ENCODE results near the gene DGKH.

DGKH gene

DNA sequence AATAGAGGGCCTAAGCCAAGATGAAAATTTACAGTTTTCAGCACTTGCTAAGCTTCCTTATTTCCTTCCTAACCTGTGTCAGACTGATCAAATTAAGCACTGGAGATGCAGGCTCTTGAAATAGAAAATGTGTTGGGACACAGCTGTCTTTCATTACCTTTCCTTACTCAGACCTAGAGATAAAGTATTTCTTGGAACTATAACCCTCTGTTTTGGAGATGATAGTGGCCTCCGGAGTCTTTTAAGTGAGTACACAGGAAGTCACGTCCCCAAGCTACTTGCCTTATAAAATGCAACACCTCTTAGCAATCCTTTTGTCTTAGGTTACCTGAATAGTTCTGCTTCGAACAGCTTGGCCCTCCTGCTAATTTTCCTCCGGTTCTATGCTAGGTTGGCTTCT lies 211.1 kb downstream of the DGKH start:
- no peak for DNase-seq (ENCODE audit: low read depth)
- H3K4me3 ChIP-seq (ENCODE audit: low read depth, low read length): no peak overlapping the region

- H3K4me3 ChIP-seq (ENCODE audit: low read depth, low read length): no peak overlapping the region
- DNase-seq (ENCODE audit: low read depth): no peak
These were observed 212.6 kb downstream of the DGKH start for GRCh38 chr13:42260903-42261654.

- no peak for DNase-seq (ENCODE audit: low read depth)
- no peak overlapping the region for H3K4me3 ChIP-seq (ENCODE audit: low read depth, low read length)
These were observed 218.0 kb downstream of the DGKH start for GRCh38 chr13:42266473-42266872.

- no peak for DNase-seq (ENCODE audit: low read depth)
- H3K4me3 ChIP-seq (ENCODE audit: low read depth, low read length): no peak overlapping the region
These were observed 221.9 kb downstream of the DGKH start for GRCh38 chr13:42270160-42270856.

DNA sequence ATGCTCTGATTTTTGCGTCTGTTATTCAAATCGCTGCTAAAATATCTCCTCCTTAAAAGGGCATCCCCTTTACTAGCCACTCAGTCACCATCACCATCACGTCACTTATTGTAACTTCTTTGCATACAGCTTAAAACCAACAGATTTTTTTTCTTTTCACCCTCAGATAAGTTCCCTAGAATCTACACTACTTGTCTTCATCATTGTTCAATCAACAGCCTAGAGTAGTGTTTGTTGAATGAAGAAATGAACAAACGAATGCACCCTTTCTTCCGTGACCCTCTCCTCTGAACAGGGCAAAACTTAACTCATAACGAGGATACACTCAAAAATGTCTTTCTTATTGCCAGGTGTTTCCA lies 222.4 kb downstream of the DGKH start:
- H3K4me3 ChIP-seq (ENCODE audit: low read depth, low read length): peak overlapping the region; percentile 77
- no peak for DNase-seq (ENCODE audit: low read depth)

GRCh38 chr13:42271337-42272114 lies 223.1 kb downstream of the DGKH start:
- DNase-seq (ENCODE audit: low read depth): peak; percentile 98
- H3K4me3 ChIP-seq (ENCODE audit: low read depth, low read length): peak overlapping the region; percentile 77

DNA sequence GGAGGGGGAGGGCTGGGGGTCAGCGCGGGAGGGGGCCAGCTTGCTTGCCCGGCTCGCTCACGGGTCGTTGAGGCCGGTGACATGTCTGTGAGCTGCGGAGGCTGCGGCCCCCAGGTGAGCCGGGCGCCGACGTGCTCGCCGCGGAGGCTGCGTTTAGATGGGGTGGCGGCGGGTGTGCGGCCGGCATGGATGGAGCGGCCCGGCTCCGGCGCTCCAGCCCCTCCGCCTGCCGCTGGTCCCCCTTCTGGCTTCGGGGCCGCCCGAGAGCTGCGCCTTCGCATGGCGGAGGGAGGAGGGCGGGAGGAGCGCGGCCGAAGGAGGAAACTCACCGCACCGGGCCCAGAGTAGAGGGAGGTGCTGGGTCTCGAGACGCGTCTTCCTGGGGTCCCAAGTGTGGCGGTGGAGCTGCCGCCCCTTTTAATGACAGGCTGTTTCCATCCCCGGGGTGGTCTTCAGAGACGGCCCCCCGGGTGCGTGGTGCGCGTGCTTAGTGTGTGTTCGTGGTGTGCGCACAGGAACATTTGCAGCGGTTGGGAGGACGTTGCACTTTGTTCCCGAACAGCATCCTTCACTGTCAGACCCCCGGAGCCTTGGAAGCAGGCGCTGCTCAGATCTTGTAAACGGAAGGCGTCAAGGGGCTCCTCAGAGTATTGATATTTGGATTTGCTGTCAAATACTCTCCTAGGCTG lies 223.8 kb downstream of the DGKH start, which contains the start of gene AKAP11:
AKAP11 (plus strand) TSS at position 38 of the 689 bp plus-strand sequence. CDS start 14,197 bp downstream, outside the sequence.
- peak; percentile 23 for DNase-seq (ENCODE audit: low read depth)
- peak within 1 kb of the TSS; percentile 77 for H3K4me3 ChIP-seq (ENCODE audit: low read depth, low read length)

DNA sequence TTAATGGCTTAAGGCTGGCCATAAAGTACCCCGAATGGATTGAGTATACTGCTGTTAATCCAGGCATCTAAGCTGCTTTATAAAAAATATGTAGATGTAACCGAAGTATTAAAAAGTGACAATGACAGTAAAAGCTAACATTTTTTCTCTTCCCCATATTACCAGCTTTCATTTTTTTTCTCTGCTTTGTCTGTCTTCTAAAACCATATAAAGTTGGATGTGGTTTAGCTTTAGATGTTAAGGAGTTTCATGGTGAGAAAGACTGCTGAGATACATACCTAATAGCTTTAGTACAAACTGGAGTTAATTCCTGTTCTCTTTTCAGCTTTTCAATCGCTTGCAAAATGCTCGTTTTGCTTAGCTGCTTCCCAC lies 224.3 kb downstream of the DGKH start:
- H3K4me3 ChIP-seq (ENCODE audit: low read depth, low read length): peak overlapping the region; percentile 77

DNA sequence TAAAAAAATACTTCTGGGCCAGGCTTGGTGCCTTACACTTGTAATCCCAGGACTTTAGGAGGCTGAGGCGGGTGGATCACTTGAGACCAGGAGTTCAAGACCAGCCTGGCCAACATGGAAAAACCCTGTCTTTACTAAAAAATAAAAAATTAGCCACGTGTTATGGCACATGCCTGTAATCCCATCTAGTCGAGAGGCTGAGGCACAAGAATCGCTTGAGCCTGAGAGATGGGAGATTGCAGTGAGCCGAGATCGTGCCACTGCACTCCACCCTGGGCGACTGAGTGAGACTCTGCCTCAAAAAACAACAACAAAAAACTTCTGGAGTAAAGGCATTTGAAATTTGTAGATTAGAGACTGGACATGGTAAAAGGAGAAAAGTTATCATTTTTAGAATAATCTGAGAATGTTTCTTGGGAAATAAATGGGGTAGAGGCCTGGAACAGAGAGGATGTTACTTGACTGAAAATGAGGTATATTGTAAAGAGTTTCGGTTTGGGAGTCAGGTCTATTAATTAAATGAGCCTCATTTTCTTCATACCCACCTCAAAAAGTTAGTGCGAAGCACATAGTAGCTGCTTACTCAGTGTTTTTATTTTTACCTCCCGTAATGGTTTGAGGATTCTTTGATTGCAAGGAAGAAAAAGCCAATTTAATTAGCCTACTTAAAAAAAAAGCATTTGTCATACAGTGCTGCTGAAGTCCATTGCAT lies 226.1 kb downstream of the DGKH start:
- no peak overlapping the region for H3K4me3 ChIP-seq (ENCODE audit: low read depth, low read length)
- DNase-seq (ENCODE audit: low read depth): no peak

More for the DNA sequence above, 224.3 kb downstream of the DGKH start:
- DNase-seq (ENCODE audit: low read depth): no peak

- H3K4me3 ChIP-seq (ENCODE audit: low read depth, low read length): no peak overlapping the region
- DNase-seq (ENCODE audit: low read depth): no peak
These were observed 226.6 kb downstream of the DGKH start for GRCh38 chr13:42275098-42275471.

DNA sequence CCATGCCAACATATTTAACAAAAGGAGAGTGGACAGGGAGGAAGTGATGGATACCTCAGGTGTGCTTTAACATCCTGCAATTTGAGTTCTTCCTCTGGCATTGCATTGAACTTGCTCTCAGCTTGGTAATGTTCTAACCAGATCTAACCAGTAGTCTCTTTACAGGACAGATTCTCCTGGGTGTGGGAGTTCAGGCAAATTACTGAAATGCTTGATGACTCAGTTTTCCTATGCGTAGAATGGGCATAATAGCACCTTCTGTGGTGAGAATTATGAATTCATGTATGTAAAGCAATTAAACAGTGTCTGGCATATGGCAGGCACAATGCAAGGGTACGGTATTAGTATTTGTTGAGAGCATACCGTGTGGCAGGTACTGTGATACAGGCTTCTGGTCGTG lies 227.1 kb downstream of the DGKH start:
- H3K4me3 ChIP-seq (ENCODE audit: low read depth, low read length): no peak overlapping the region
- no peak for DNase-seq (ENCODE audit: low read depth)

DNA sequence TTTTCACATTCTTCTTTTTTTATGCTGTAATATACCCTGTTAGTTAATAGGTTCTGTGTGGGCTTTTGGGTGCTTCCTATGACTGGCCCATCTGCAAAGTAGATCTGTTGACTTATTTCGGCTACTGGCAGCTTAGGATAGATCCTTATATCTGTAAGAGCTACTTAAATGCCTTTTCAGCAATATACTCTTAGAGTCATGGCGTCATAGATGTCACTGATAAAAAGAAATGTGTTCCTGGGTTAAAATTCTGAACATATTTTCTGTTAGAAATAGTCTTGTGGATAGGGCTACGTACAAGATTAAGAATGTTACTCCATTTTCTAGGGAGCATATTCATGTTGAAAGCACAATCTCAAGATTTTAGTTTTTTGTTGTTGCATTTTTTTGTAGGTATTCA lies 228.2 kb downstream of the DGKH start:
- DNase-seq (ENCODE audit: low read depth): no peak
- H3K4me3 ChIP-seq (ENCODE audit: low read depth, low read length): no peak overlapping the region

DNA sequence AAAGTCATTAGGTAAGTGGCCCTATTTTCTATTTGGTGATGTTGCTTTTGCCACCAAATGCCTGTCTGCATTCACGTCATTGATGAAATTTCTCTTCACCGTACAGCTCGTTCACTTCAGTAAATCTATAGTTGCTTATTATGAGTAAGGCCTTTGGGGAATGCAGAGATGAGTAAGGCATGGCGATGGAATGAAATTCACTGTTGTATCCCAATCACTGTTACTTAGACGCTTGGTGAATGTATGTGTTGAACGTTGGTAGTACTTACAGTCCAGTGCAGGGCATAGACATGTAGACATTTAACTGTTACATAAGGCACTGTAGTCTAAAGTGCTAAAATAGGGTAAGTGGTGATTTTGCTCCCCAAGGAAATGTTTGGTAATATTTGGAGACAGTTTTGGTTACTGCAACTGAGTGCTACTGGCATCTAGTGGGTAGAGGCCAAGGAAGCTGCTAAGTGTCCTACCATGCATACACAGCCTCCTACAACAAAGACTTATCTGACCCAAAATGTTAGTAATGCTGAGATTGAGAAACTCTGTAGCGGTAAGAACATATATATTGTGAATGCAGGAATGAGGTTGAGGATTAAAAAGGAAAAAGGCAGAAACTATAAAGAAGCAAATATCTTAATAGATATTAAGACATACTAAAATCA lies 229.3 kb downstream of the DGKH start:
- no peak overlapping the region for H3K4me3 ChIP-seq (ENCODE audit: low read depth, low read length)
- peak; percentile 29 for DNase-seq (ENCODE audit: low read depth)

DNA sequence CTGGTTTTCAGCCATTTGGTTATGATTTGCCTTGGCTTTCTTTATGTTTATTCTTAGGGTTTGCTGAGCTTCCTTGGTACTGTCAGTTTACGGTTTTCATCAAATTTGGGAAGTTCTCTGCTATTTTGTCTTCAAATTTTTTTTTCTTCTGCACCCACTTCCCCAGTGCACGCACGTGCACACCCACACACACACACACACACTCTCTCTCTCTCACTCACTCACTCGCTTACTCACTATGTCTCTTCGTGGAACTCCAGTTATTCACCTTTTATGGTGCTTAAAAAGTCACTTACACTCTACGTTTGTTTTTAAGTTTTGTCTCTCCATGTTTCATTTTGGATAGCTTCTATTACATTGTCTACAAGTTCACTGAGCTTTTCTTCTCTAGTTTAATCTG lies 230.6 kb downstream of the DGKH start:
- H3K4me3 ChIP-seq (ENCODE audit: low read depth, low read length): no peak overlapping the region
- no peak for DNase-seq (ENCODE audit: low read depth)

- no peak for DNase-seq (ENCODE audit: low read depth)
- H3K4me3 ChIP-seq (ENCODE audit: low read depth, low read length): no peak overlapping the region
These were observed 231.5 kb downstream of the DGKH start for GRCh38 chr13:42279986-42280385.

DNA sequence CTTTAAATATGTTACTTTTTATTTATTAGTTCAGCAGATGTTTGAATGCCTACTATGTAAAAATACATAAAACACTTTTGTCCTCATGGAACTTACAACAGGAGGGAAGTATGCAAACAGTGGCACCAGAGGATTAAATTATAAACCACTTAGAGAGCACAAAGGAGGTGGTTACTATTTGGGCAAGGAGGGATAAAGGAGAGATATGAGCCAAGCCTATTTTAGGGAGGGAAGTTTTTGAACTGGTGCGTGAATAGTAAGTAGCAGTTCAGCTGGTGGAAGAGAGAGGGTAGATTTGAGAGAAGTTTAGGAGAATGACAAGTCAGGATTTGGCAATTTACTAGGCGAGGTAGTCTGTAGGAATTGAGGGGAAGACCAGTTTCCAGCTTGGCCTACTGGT lies 232.1 kb downstream of the DGKH start:
- no peak overlapping the region for H3K4me3 ChIP-seq (ENCODE audit: low read depth, low read length)
- no peak for DNase-seq (ENCODE audit: low read depth)

- DNase-seq (ENCODE audit: low read depth): no peak
These were observed 235.1 kb downstream of the DGKH start for GRCh38 chr13:42283574-42283973.

DNA sequence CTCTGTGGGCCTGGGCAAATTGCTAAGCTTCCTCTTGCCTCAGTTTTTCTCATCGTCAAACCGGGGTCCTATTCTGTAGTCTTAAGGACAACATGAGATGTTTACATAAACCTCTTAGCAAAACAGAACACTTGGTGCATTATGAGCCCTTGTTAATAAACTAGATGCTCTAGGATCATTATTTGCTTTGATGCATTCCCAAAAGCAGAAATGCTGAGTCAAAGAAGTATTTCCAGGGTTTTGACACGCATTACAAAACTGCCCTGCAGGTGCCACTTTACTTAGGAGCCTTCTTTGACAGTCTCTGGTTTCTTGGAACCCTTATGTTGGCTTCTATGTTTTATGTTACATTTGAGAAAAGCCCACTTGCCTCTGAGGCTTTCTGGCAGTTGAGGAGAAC lies 235.6 kb downstream of the DGKH start:
- no peak for DNase-seq (ENCODE audit: low read depth)
- H3K4me3 ChIP-seq (ENCODE audit: low read depth, low read length): no peak overlapping the region

More at GRCh38 chr13:42283574-42283973, 235.1 kb downstream of the DGKH start:
- H3K4me3 ChIP-seq (ENCODE audit: low read depth, low read length): no peak overlapping the region
